Endothelial cell of umbilical vein (primary cell): ENCODE data around the gene FAM78A. TPM values are rescaled to one million over a fixed set of nuclear protein-coding genes. Genes with fewer than 3 reads are reported as not detected.

Experiments
- BruUV-seq: library from RNA; stranded (reverse); fragments of 400-500 nt; replicated peaks from 2 replicates; lab custom pipeline; 2021; lab: Mats Ljungman, UMichigan
- CTCF ChIA-PET: fragments of 300-600, 350-600 bp; sonication (Branson Sonifier 250); formaldehyde crosslinking; loops from one replicate; lab custom pipeline; 2021; ENCODE audit warnings: antibody characterized with exemption, inconsistent platforms; lab: Charles Lee
- POLR2A ChIA-PET: fragments of 300-600, 350-600 bp; sonication (Branson Sonifier 250); formaldehyde crosslinking; loops from one replicate; lab custom pipeline; 2021; ENCODE audit warnings: antibody characterized with exemption, inconsistent platforms; lab: Charles Lee
- DNase-seq: peaks from one replicate; pipeline ENCODE4 v3.0.0-alpha.2; 2011; ENCODE audit warnings: low read depth, low spot score
- FAIRE-seq: peaks from 2 replicates; lab custom pipeline; 2011; peaks lifted over from hg19 to GRCh38; lab: Jason Lieb, UNC
- H2AFZ ChIP-seq: 2 replicates; pipeline ENCODE4 v1.6.0; 2012; ENCODE audit warnings: low read depth, low read length, control low read depth, inconsistent platforms
- H3K27ac ChIP-seq: 2 replicates; pipeline ENCODE4 v1.5.1; 2011; ENCODE audit warnings: low read depth, mild to moderate bottlenecking, control low read depth, low read length, moderate library complexity; ENCODE audit not compliant: insufficient read depth
- H3K27me3 ChIP-seq, 2 experiments: 2 replicates each; pipeline versions ENCODE4 v1.6.0 to v1.6.1; 2011; ENCODE audit warnings: low read length in 2 of 2, mixed read lengths in 1 of 2; ENCODE audit not compliant: control insufficient read depth in 2 of 2, insufficient read depth in 2 of 2
- H3K36me3 ChIP-seq, 2 experiments: 2 replicates in 1 of 2; 3 replicates in 1 of 2; pipeline ENCODE4 v1.5.1; 2011; ENCODE audit warnings: low read length in 2 of 2, mild to moderate bottlenecking in 1 of 2, moderate library complexity in 1 of 2; ENCODE audit not compliant: control insufficient read depth in 2 of 2, insufficient read depth in 2 of 2; ENCODE audit errors: extremely low read depth in 1 of 2
- H3K4me1 ChIP-seq: 3 replicates; pipeline ENCODE4 v1.5.1; 2011; ENCODE audit warnings: mild to moderate bottlenecking, low read length; ENCODE audit not compliant: control insufficient read depth, insufficient read depth; ENCODE audit errors: extremely low read depth
- H3K4me2 ChIP-seq: 2 replicates; pipeline ENCODE4 v1.6.1; 2011; ENCODE audit warnings: low read length, control low read depth, mixed read lengths; ENCODE audit not compliant: insufficient read depth
- H3K4me3 ChIP-seq, 3 experiments: fragments of 200-600 bp in 1 of 3; sonication (generic), shearing (Covaris generic) in 1 of 3; replicated peaks in 1 of 3; 2 replicates each; pipeline ENCODE4 v1.5.1; 2011 to 2016; ENCODE audit warnings: control low read depth in 3 of 3, low read length in 3 of 3, mild to moderate bottlenecking in 2 of 3, inconsistent platforms in 1 of 3, low read depth in 1 of 3, moderate library complexity in 1 of 3; ENCODE audit not compliant: insufficient read depth in 1 of 3
- H3K79me2 ChIP-seq: 2 replicates; pipeline ENCODE4 v1.6.0; 2012; ENCODE audit warnings: low read length, inconsistent platforms; ENCODE audit not compliant: control insufficient read depth, insufficient read depth
- H3K9ac ChIP-seq: replicated peaks from 2 replicates; pipeline ENCODE3; 2011; ENCODE audit warnings: low read length, control low read depth; ENCODE audit not compliant: insufficient read depth; ENCODE audit errors: extremely low read depth
- H3K9me1 ChIP-seq: replicated peaks from 3 replicates; pipeline ENCODE4 v1.6.0; 2011; ENCODE audit warnings: mild to moderate bottlenecking, low read length; ENCODE audit not compliant: control insufficient read depth, insufficient read depth; ENCODE audit errors: extremely low read depth
- H3K9me3 ChIP-seq: replicated peaks from 2 replicates; pipeline ENCODE4 v1.5.1; 2012; ENCODE audit warnings: low read length, inconsistent platforms; ENCODE audit not compliant: control insufficient read depth, insufficient read depth
- H4K20me1 ChIP-seq: replicated peaks from 2 replicates; pipeline ENCODE3; 2011; ENCODE audit warnings: mild to moderate bottlenecking, low read length; ENCODE audit not compliant: control insufficient read depth, insufficient read depth; ENCODE audit errors: extremely low read depth
- EZH2 ChIP-seq: IDR thresholded peaks from 2 replicates; pipeline ENCODE4 v1.6.1; 2012; ENCODE audit warnings: borderline replicate concordance, low read depth, mild to moderate bottlenecking, moderate library complexity, low read length, inconsistent platforms; ENCODE audit not compliant: severe bottlenecking
- FOS ChIP-seq: IDR thresholded peaks from 2 replicates; pipeline ENCODE4 v1.6.1; 2011; ENCODE audit warnings: mild to moderate bottlenecking, low read length, moderate library complexity, borderline replicate concordance; ENCODE audit not compliant: insufficient read depth
- GATA2 ChIP-seq: IDR thresholded peaks from 2 replicates; pipeline ENCODE4 v1.7.0; 2011; ENCODE audit warnings: low read depth, mild to moderate bottlenecking, moderate library complexity, mixed read lengths, low read length; ENCODE audit not compliant: insufficient read length, insufficient read depth
- JUN ChIP-seq: IDR thresholded peaks from 2 replicates; pipeline ENCODE4 v1.6.1; 2011; ENCODE audit warnings: borderline replicate concordance, low read depth; ENCODE audit not compliant: insufficient read length, insufficient read depth
- MYC ChIP-seq: IDR thresholded peaks from one replicate; pipeline ENCODE4 v1.6.1; 2011; ENCODE audit warnings: mild to moderate bottlenecking, low read depth, low read length
- POLR2A ChIP-seq: IDR thresholded peaks from 2 replicates; pipeline ENCODE4 v1.6.1; 2012; ENCODE audit warnings: low read depth, mild to moderate bottlenecking, control low read depth, low read length
- POLR2AphosphoS5 ChIP-seq: IDR thresholded peaks from 2 replicates; pipeline ENCODE4 v1.6.1; 2012; ENCODE audit warnings: low read depth, mild to moderate bottlenecking, control low read depth, low read length, moderate library complexity; ENCODE audit not compliant: insufficient read depth
- dilution Hi-C: fragments of 300-500 bp; cut with MboI; formaldehyde crosslinking; loops from one replicate; pipeline ENCODE4 v1.15.0; 2019; ENCODE audit warnings: low sequenced_read_pairs; ENCODE audit not compliant: extremely low pct_ligation_motif_present
- intact Hi-C: fragments of 100-400 bp; cut with micrococcal nuclease; formaldehyde crosslinking; loops from one replicate; pipeline ENCODE4 v1.10.0; 2022
- polyA plus RNA-seq, 4 experiments: library from polyadenylated mRNA; depleted of rRNA in 3 of 4; stranded (reverse) in 3 of 4; unstranded in 1 of 4; fragments of >200 nt; gene quantifications; 2 replicates each; pipeline versions ENCODE4 v1.2.1 to v1.2.3, GENCODE V29; 2011 to 2012; ENCODE audit warnings: missing spikeins in 1 of 4
- total RNA-seq: library from RNA; stranded (reverse); gene quantifications from 2 replicates; pipeline ENCODE4 v1.2.3, GENCODE V29; 2021
- TF ChIP-seq, protein P1 (sequence below), 2 donors: IDR thresholded peaks; 1 replicate in 1 of 2; 2 replicates in 1 of 2; pipeline ENCODE4 v1.5.1; 2011; ENCODE audit warnings: low read length in 2 of 2, mild to moderate bottlenecking in 2 of 2, moderate library complexity in 2 of 2, control low read depth in 1 of 2, inconsistent platforms in 1 of 2, low read depth in 1 of 2; ENCODE audit not compliant: insufficient read depth in 1 of 2; ENCODE audit errors: extremely low read depth in 1 of 2
- TF ChIP-seq, protein P2 (sequence below): IDR thresholded peaks from 2 replicates; pipeline ENCODE4 v1.6.1; 2011; ENCODE audit not compliant: insufficient read depth, insufficient read length

The FAM78A gene
- total and polyA plus RNA-seq, 2 donors (not counting 3 experiments of a cell fraction or from before 2014, with no cell fraction given), result 34.0 to 37.4 TPM

DNA sequence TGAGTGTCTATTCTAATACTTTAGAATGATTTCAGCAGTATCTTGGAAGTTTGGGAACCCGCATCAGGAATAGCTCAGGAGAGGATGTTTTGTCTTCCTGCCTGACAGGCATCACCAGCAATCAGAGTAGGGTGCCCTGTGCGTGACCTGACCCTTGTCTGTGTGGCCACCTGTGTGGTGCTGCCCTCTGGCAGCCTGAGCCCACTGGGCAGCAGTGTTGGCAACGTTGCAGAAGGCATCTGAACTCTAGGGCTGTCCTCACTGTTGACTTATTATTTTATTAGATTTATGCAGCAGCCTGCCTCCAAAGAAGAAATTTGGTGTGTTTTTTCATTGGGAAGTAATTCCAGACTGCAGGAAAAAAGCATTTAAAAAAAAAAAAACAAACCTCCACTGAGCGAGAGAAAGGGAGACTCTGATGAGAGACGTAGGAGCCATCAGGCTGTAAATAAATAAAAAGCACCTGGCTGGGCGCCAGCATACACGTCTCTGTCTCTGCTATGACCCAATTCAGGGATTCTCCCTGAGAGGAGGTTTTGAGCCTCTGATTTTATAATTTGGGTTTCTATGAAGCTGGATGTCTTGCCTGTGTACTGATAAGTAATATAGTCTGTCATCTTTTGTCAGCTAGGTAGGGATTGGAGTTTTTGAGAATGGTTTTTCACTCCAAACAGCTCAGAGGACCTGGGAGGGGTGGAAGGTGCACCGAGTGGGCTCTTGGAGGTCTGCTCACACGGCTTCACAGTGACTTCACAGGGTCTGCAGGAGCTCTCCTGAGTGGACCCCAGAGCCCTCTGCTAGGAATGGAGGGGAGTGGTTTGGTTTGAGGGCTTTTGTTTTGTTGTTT is 49.0 kb downstream of the FAM78A start:
- no peaks in the 10 kb centered on the region for H4K20me1 ChIP-seq
- dilution Hi-C loops (no loop called here), intact Hi-C loops (no loop called here)
- H3K9ac ChIP-seq, result no peak overlapping the region
- no peak overlapping the region for H3K4me3 ChIP-seq
- TF ChIP-seq EZH2, result no peak
- TF ChIP-seq FOS, result no peak
- TF ChIP-seq POLR2A, result no peak
- no peak for TF ChIP-seq MYC
- TF ChIP-seq POLR2AphosphoS5, result no peak
- TF ChIP-seq, protein P1, sequence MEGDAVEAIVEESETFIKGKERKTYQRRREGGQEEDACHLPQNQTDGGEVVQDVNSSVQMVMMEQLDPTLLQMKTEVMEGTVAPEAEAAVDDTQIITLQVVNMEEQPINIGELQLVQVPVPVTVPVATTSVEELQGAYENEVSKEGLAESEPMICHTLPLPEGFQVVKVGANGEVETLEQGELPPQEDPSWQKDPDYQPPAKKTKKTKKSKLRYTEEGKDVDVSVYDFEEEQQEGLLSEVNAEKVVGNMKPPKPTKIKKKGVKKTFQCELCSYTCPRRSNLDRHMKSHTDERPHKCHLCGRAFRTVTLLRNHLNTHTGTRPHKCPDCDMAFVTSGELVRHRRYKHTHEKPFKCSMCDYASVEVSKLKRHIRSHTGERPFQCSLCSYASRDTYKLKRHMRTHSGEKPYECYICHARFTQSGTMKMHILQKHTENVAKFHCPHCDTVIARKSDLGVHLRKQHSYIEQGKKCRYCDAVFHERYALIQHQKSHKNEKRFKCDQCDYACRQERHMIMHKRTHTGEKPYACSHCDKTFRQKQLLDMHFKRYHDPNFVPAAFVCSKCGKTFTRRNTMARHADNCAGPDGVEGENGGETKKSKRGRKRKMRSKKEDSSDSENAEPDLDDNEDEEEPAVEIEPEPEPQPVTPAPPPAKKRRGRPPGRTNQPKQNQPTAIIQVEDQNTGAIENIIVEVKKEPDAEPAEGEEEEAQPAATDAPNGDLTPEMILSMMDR (IDR thresholded peaks at IDR 0.05; ENCODE audit: extremely low read depth in 1 of 2, insufficient read depth in 1 of 2, low read depth in 1 of 2, low read length in 2 of 2), result no peak
- no peak for TF ChIP-seq JUN
- no peak for TF ChIP-seq GATA2
- TF ChIP-seq, protein P2, sequence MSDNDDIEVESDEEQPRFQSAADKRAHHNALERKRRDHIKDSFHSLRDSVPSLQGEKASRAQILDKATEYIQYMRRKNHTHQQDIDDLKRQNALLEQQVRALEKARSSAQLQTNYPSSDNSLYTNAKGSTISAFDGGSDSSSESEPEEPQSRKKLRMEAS, result no peak
- H3K36me3 ChIP-seq, result peaks cover 0 to 6% of the 10 kb centered on the region in 2 experiments
- ChIA-PET POLR2A (interaction anchor here (0.5 kb wide), 1 partner anchor 114 kb away, joined by 4 read pairs; no protein-coding TSS in a partner anchor), CTCF (interaction anchor here (0.7 to 3.5 kb wide), 2 partner anchors 12 to 358 kb away, joined by 3 to 10 read pairs; no protein-coding TSS in a partner anchor)
- FAIRE-seq (no peak), DNase-seq (peak; percentile 65)
- no peak overlapping the region for H2AFZ ChIP-seq
- H3K4me1 ChIP-seq, result peaks cover 39% of the 10 kb centered on the region
- no TSS peak for BruUV-seq
- no peaks in the 10 kb centered on the region for H3K27me3 ChIP-seq
- no peaks in the 10 kb centered on the region for H3K79me2 ChIP-seq
- no peak overlapping the region for H3K4me2 ChIP-seq
- no peaks in the 10 kb centered on the region for H3K9me1 ChIP-seq
- H3K27ac ChIP-seq, result no peak overlapping the region
- no peaks in the 10 kb centered on the region for H3K9me3 ChIP-seq
